Breast epithelium (tissue), 3 donors: Measurements from ENCODE around the gene HAGH.

Experiments
- POLR2A ChIP-seq: fragments of 450-650 bp; IDR thresholded peaks from one replicate; pipeline ENCODE4 v1.6.1; 2016; ENCODE audit warnings: antibody characterized with exemption, mild to moderate bottlenecking, moderate library complexity
- TF ChIP-seq, protein P1 (sequence below), 3 donors: fragments of 450-650 bp; IDR thresholded peaks; one replicate each; pipeline ENCODE4 v1.5.1; 2016 to 2017; ENCODE audit warnings: antibody characterized with exemption in 3 of 3, mild to moderate bottlenecking in 3 of 3, moderate library complexity in 3 of 3

GRCh38 chr16:1828645-1829410 lies 2.2 kb upstream of the HAGH start:
- TF ChIP-seq POLR2A, result no peak
- TF ChIP-seq, protein P1, sequence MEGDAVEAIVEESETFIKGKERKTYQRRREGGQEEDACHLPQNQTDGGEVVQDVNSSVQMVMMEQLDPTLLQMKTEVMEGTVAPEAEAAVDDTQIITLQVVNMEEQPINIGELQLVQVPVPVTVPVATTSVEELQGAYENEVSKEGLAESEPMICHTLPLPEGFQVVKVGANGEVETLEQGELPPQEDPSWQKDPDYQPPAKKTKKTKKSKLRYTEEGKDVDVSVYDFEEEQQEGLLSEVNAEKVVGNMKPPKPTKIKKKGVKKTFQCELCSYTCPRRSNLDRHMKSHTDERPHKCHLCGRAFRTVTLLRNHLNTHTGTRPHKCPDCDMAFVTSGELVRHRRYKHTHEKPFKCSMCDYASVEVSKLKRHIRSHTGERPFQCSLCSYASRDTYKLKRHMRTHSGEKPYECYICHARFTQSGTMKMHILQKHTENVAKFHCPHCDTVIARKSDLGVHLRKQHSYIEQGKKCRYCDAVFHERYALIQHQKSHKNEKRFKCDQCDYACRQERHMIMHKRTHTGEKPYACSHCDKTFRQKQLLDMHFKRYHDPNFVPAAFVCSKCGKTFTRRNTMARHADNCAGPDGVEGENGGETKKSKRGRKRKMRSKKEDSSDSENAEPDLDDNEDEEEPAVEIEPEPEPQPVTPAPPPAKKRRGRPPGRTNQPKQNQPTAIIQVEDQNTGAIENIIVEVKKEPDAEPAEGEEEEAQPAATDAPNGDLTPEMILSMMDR (IDR thresholded peaks at IDR 0.05), result no peak
